SHP77 treated with DMSO at 0.1 percent for 48 hours (cell line): Measurements from ENCODE around the gene SEMA4C.

Source experiments
- DNase-seq: peaks from one replicate; lab custom pipeline; 2025; lab: John Stamatoyannopoulos, UW

The SEMA4C gene

GRCh38 chr2:96841701-96842495 lies 28.0 kb downstream of the SEMA4C start:
- no peak for DNase-seq

- DNase-seq = no peak
These were observed 29.7 kb downstream of the SEMA4C start for GRCh38 chr2:96839875-96840850.

GRCh38 chr2:96839293-96839874 lies 30.5 kb downstream of the SEMA4C start:
- no peak for DNase-seq

DNA sequence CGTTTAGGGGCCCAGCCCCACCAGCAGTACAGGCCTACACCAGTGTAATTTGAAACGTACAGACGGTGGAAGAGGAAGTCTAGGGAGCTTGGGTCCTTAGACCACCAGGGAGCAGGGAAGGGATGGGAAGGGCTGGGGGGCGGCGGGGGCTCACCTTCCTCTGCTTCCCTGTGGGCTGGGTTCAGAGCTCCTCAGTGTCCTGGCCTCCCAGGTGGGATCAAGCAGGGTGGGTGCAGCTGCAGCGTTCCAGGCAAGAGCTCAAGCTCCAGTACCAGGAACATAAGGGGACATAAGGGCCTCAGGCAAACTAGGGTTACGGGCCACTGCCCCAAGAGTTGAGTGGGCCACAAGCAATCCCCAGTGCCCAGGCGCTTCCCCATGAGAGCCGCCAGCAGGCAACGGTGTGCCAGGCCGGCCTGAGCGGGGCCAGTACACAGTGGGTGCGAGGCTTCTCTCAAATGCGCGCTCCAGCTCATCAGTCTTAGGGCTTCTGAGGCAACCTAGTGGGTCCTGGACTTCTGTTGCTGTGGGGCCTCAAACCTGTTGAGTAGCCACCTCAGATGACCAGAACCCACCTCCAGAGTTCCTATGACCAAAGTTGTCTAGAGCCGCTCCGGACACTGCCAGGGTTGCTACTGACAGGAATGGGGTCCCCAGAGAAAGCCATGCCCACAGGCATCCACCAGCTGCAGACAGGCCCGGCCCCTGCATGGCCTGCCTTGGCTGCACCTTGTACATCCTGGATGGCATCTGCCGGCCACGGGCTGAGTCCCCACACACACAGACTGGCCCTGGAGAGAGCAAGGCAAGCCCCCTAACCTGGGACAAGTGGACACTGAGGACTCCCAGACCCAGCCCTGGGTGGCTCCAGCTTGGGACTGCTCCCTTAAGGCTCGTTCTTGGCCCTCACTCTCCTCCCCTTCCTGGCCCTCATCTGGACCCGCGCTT lies 31.3 kb downstream of the SEMA4C start:
- DNase-seq = no peak

DNA sequence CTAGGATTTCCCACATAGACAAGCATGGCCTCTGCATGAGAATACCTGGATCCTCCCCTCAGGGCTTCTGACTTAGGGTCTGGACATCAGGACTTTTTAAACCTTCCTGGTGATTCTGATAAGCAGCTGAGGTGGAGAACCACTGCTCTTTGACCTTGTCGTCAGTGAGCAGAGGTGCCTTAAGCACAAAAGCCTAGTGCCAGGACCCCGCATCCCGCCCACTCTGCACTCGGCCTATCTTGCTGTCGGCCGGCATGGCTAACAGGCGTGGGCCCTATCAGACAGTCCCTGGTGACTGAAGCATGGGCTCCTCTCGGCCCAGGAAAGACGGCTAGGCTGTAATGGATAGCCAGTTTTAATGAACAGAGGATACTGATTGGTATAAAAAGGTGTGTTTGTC lies 32.3 kb downstream of the SEMA4C start:
- no peak for DNase-seq

- DNase-seq = no peak
These were observed 34.0 kb downstream of the SEMA4C start for GRCh38 chr2:96835830-96836229.

- DNase-seq = peak; percentile 87
These were observed 36.9 kb downstream of the SEMA4C start for GRCh38 chr2:96832754-96833507.

GRCh38 chr2:96832408-96832753 lies 37.5 kb downstream of the SEMA4C start:
- DNase-seq = no peak

- DNase-seq = no peak
These were observed 38.2 kb downstream of the SEMA4C start for GRCh38 chr2:96831679-96832078.

GRCh38 chr2:96830044-96830562 lies 39.8 kb downstream of the SEMA4C start:
- no peak for DNase-seq

DNA sequence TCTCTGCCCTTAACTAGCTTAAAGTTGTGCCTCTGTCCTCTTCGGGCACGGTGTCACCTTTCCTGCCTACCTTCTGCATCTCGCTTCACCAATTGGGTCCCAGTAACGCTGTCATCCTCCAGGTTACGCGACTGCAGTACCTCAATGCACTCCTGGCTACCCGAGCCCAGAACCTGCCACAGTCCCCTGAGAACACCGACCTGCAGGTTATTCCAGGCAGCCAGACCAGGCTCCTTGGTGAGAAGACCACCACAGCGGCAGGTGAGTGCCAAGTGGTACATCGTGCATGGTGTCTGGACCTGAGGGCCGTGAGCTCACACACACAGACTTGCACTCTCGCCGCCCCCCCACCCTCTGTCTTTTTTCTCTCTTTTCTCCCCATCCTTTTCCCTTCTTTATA lies 41.0 kb downstream of the SEMA4C start:
- no peak for DNase-seq

GRCh38 chr2:96828436-96828835 lies 41.4 kb downstream of the SEMA4C start:
- no peak for DNase-seq

DNA sequence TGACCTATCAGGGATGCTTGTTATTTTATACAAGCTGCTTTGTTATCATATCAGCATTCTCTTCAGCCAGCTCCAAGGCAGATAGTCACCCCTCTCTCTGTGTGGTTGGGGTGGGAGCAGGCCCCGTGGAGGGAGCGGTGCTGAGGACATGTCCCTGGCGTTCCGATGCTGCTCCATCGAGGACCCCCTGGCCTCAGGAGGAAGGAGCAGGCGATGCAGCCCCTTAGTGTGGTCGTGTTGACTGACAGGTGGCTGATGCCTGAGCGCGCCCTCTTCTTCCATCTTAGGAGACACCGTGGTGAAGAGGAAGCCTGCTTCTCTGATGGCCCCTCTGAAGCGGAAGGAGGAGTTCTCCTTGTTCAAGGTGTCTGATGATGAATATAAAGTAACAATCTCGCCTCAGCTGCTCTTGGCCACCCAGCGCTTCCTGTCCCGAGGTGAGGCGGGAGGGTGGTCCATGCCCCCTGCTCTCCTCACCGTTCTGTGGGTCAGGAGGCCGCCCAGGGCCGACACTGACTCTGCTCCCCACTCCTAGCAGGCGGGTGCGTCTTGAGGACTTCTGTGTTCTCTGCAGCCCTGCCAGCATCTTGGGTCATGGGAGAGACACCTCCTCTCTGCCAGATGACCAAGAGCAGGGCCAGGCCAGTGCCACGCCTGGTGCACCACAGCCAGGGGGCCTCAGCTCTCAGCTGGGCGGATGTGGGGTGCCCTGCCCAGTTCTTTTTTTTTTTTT lies 43.2 kb downstream of the SEMA4C start:
- DNase-seq = no peak

- DNase-seq = no peak
These were observed 44.8 kb downstream of the SEMA4C start for GRCh38 chr2:96825057-96825456.

- DNase-seq = no peak
These were observed 45.6 kb downstream of the SEMA4C start for GRCh38 chr2:96824079-96824870.

DNA sequence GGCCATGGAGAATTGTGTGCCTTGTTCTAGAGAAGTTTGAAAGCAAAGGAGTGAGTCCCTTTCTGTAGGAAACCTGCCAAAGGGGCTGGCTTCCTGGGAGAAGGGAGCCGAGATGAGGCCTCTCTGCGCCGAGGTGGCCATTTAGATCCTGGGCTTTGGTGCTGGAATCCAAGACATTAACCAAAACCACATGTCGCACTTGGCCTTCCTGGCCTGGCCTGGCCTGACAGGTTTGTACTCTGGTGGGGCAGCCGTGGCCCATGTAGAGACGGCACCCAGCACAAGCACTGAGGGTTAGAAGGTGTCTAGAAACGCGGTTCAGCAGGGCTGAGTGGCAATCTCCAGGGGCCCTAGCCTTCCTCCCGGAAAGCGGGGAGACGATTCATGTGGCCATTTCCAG lies 46.7 kb downstream of the SEMA4C start:
- no peak for DNase-seq

GRCh38 chr2:96822786-96823185 lies 47.1 kb downstream of the SEMA4C start:
- DNase-seq = no peak

DNA sequence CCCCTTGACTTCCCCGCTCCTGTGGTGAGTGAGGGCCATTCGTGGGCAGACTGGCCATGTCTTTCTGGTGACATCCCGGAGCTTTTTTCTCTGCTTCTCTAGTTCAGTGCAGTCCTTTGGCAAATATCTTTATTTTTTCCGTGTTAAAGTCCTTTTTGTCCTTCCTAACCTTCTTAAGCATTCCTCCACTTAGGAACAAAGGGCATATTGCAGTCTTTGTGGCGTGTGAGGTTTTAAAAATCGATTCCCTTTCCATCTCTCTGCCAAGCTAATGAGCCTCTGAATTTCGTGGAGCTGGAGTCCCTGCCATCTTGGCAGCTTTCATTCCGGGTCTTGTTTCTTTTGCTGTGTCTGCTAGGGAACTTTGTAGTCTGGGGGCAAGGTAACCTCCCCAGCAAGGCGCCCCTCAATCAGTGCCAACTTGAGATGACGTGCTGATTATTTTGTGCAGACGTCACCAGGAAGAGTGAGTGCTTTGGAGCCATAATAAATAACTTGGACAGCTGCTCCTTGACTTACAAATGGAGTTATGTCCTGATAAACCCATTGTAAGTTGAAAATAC lies 48.7 kb downstream of the SEMA4C start:
- no peak for DNase-seq
